A549 (cell line): ENCODE data around the gene UROD.
"Not testable (repeated sequence)": the region's sequence is repeated elsewhere in the genome, so short reads cannot be mapped to it uniquely, and the experiment has no call there.

Source experiments
- EP300 ChIP-seq, 2 experiments: fragments of >200 bp; sonication (Bioruptor Twin); formaldehyde crosslinking; IDR thresholded peaks; 2 replicates in 1 of 2; 3 replicates in 1 of 2; pipeline ENCODE4 v1.6.1; 2016 to 2017
- KDM5A ChIP-seq: fragments of 200-600 bp; sonication (generic); IDR thresholded peaks from 2 replicates; pipeline ENCODE4 v1.6.1; 2016; ENCODE audit warnings: antibody characterized with exemption, mild to moderate bottlenecking
- MAFK ChIP-seq: fragments of 450-650 bp; IDR thresholded peaks from 2 replicates; pipeline ENCODE4 v1.6.1; 2014; ENCODE audit not compliant: partially characterized antibody
- MAX ChIP-seq: IDR thresholded peaks from 2 replicates; pipeline ENCODE4 v1.6.1; 2012
- POLR2A ChIP-seq: IDR thresholded peaks from 2 replicates; pipeline ENCODE4 v1.6.1; 2012; ENCODE audit warnings: mild to moderate bottlenecking, low read length
- RAD21 ChIP-seq, 2 experiments: fragments of >200 bp in 1 of 2; sonication (Bioruptor Twin) in 1 of 2; formaldehyde crosslinking in 1 of 2; IDR thresholded peaks in 1 of 2; conservative IDR thresholded peaks in 1 of 2; 2 replicates in 1 of 2; 3 replicates in 1 of 2; pipeline ENCODE4 v1.6.1; 2012 to 2018; ENCODE audit warnings: inconsistent platforms in 1 of 2
- RCOR1 ChIP-seq: fragments of 150-350 bp; IDR thresholded peaks from 2 replicates; pipeline ENCODE4 v1.6.1; 2014; ENCODE audit warnings: antibody characterized with exemption, low read length, low read depth
- ZFP36 ChIP-seq: fragments of 450-650 bp; IDR thresholded peaks from 2 replicates; pipeline ENCODE4 v1.6.1; 2014; ENCODE audit warnings: borderline replicate concordance; ENCODE audit not compliant: partially characterized antibody
- ZSCAN20 ChIP-seq: fragments of 250-450 bp; sonication (Bioruptor Pico); IDR thresholded peaks from 2 replicates; pipeline ENCODE4 v1.8.0; 2022; ENCODE audit warnings: mild to moderate bottlenecking, moderate library complexity
- TF ChIP-seq, protein P1 (sequence below): fragments of >200 bp; sonication (Bioruptor Twin); formaldehyde crosslinking; IDR thresholded peaks from 3 replicates; pipeline ENCODE4 v1.5.1; 2016

GRCh38 chr1:45001576-45001975 lies 10.5 kb upstream of the UROD start:
- not testable (repeated sequence) for TF ChIP-seq RAD21 (conservative IDR thresholded peaks at IDR 0.05 in 1 of 2, IDR thresholded peaks at IDR 0.05 in 1 of 2); POLR2A; MAFK; MAX; EP300 (IDR thresholded peaks at IDR 0.05); RCOR1; KDM5A; ZSCAN20 (CRISPR knock-in tag); ZFP36
- TF ChIP-seq, protein P1, sequence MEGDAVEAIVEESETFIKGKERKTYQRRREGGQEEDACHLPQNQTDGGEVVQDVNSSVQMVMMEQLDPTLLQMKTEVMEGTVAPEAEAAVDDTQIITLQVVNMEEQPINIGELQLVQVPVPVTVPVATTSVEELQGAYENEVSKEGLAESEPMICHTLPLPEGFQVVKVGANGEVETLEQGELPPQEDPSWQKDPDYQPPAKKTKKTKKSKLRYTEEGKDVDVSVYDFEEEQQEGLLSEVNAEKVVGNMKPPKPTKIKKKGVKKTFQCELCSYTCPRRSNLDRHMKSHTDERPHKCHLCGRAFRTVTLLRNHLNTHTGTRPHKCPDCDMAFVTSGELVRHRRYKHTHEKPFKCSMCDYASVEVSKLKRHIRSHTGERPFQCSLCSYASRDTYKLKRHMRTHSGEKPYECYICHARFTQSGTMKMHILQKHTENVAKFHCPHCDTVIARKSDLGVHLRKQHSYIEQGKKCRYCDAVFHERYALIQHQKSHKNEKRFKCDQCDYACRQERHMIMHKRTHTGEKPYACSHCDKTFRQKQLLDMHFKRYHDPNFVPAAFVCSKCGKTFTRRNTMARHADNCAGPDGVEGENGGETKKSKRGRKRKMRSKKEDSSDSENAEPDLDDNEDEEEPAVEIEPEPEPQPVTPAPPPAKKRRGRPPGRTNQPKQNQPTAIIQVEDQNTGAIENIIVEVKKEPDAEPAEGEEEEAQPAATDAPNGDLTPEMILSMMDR = not testable (repeated sequence)
